Measurements from ENCODE around the gene OAT.

GRCh38 chr10:124450783-124451057, 32.0 kb upstream of the OAT start:
- TF ChIP-seq CTCF (IDR thresholded peaks at IDR 0.05) (no peak), POLR2A (IDR thresholded peaks at IDR 0.05) (no peak), EP300 (IDR thresholded peaks at IDR 0.05) (no peak)
